Epithelial cell of proximal tubule (primary cell): ENCODE results near the gene GFRA1. TPM values are rescaled to one million over a fixed set of nuclear protein-coding genes. Genes with fewer than 3 reads are reported as not detected.

Experiments
- DNase-seq: peaks from one replicate; pipeline ENCODE4 v3.0.0-alpha.2; 2011; ENCODE audit warnings: low read depth
- H3K4me3 ChIP-seq: 2 replicates; pipeline ENCODE4 v1.5.1; 2011; ENCODE audit warnings: low read depth, mild to moderate bottlenecking, low read length
- CTCF ChIP-seq: conservative IDR thresholded peaks from 2 replicates; pipeline ENCODE4 v1.5.1; 2012; ENCODE audit warnings: low read depth, mild to moderate bottlenecking, low read length
- total RNA-seq: library from RNA; depleted of rRNA; stranded (reverse); fragments of >200 nt; gene quantifications from 2 replicates; pipeline ENCODE4 v1.2.3, GENCODE V29; 2015

GFRA1 gene
- total RNA-seq, 1 donor from 2014 or later = 10.6 TPM

- TF ChIP-seq CTCF = no peak
- H3K4me3 ChIP-seq = no peak overlapping the region
- DNase-seq = no peak
Measured at GRCh38 chr10:116103668-116104067, 169.3 kb downstream of the GFRA1 start.

GRCh38 chr10:116101616-116102315 is 171.2 kb downstream of the GFRA1 start:
- no peak overlapping the region for H3K4me3 ChIP-seq
- DNase-seq = no peak
- no peak for TF ChIP-seq CTCF

GRCh38 chr10:116100984-116101383 is 172.0 kb downstream of the GFRA1 start:
- no peak overlapping the region for H3K4me3 ChIP-seq
- no peak for DNase-seq
- no peak for TF ChIP-seq CTCF

GRCh38 chr10:116099023-116099420 is 174.0 kb downstream of the GFRA1 start:
- no peak for TF ChIP-seq CTCF
- DNase-seq = peak; percentile 92
- no peak overlapping the region for H3K4me3 ChIP-seq

GRCh38 chr10:116098411-116099022 is 174.5 kb downstream of the GFRA1 start:
- H3K4me3 ChIP-seq = no peak overlapping the region
- TF ChIP-seq CTCF = no peak
- peak; percentile 76 for DNase-seq

GRCh38 chr10:116097239-116097784 is 175.7 kb downstream of the GFRA1 start:
- DNase-seq = no peak
- no peak overlapping the region for H3K4me3 ChIP-seq
- TF ChIP-seq CTCF = no peak

- H3K4me3 ChIP-seq = no peak overlapping the region
- no peak for TF ChIP-seq CTCF
- no peak for DNase-seq
Measured at GRCh38 chr10:116096526-116096925, 176.5 kb downstream of the GFRA1 start.
